ENCODE measurements around the gene FRY.

FRY gene

GRCh38 chr13:32164622-32165268, 133.2 kb downstream of the FRY start:
- no peak for TF ChIP-seq EZH2phosphoT487 (IDR thresholded peaks at IDR 0.05; ENCODE audit: borderline replicate concordance)
- peak; percentile 86 for TF ChIP-seq CTCF (conservative IDR thresholded peaks at IDR 0.05; ENCODE audit: low read length)
- no peak overlapping the region for H3K9ac ChIP-seq (ENCODE audit: low read depth, low read length, poor library complexity, severe bottlenecking)
- no peaks in the 10 kb centered on the region for H3K79me2 ChIP-seq (ENCODE audit: insufficient read depth, low read length)
- H3K4me1 ChIP-seq (ENCODE audit: insufficient read depth, low read length, poor library complexity, severe bottlenecking) = peaks cover 8% of the 10 kb centered on the region
- no peaks in the 10 kb centered on the region for H3F3A ChIP-seq (ENCODE audit: low read depth)
- H3K4me3 ChIP-seq (ENCODE audit: low read length, poor library complexity, severe bottlenecking) = no peak overlapping the region
- no peak overlapping the region for H3K4me2 ChIP-seq (ENCODE audit: low read depth, low read length, poor library complexity, severe bottlenecking)
- no peaks in the 10 kb centered on the region for H4K20me1 ChIP-seq (ENCODE audit: insufficient read depth, low read length, poor library complexity, severe bottlenecking)
- H3K9me2 ChIP-seq (replicated peaks; ENCODE audit: low read depth, low read length) = no peaks in the 10 kb centered on the region
- peak overlapping the region; percentile 96 for H2AFZ ChIP-seq (ENCODE audit: low read length)
- H3K36me3 ChIP-seq (ENCODE audit: insufficient read depth, low read length) = no peaks in the 10 kb centered on the region
- no peaks in the 10 kb centered on the region for H3K27me3 ChIP-seq (ENCODE audit: insufficient read depth, low read length, poor library complexity, severe bottlenecking)
- no peaks in the 10 kb centered on the region for H3K9me3 ChIP-seq (ENCODE audit: insufficient read depth, low read depth, low read length)

- H3K4me2 ChIP-seq (ENCODE audit: low read depth, low read length, poor library complexity, severe bottlenecking) = no peak overlapping the region
Measured at GRCh38 chr13:32165796-32166195, 134.2 kb downstream of the FRY start.

GRCh38 chr13:32168131-32168530, 136.6 kb downstream of the FRY start:
- TF ChIP-seq CTCF (conservative IDR thresholded peaks at IDR 0.05; ENCODE audit: low read length) (no peak), EZH2phosphoT487 (IDR thresholded peaks at IDR 0.05; ENCODE audit: borderline replicate concordance) (no peak)
- Histone ChIP-seq H3K4me2 (ENCODE audit: low read depth, low read length, poor library complexity, severe bottlenecking) (no peak overlapping the region), H3K4me3 (ENCODE audit: low read length, poor library complexity, severe bottlenecking) (no peak overlapping the region), H3K9me2 (replicated peaks; ENCODE audit: low read depth, low read length) (no peaks in the 10 kb centered on the region), H3K9me3 (ENCODE audit: insufficient read depth, low read depth, low read length) (no peaks in the 10 kb centered on the region), H3K9ac (ENCODE audit: low read depth, low read length, poor library complexity, severe bottlenecking) (no peak overlapping the region), H3K27me3 (ENCODE audit: insufficient read depth, low read length, poor library complexity, severe bottlenecking) (no peaks in the 10 kb centered on the region), H4K20me1 (ENCODE audit: insufficient read depth, low read length, poor library complexity, severe bottlenecking) (no peaks in the 10 kb centered on the region), H3F3A (ENCODE audit: low read depth) (no peaks in the 10 kb centered on the region), H3K36me3 (ENCODE audit: insufficient read depth, low read length) (no peaks in the 10 kb centered on the region), H3K79me2 (ENCODE audit: insufficient read depth, low read length) (no peaks in the 10 kb centered on the region), H2AFZ (ENCODE audit: low read length) (no peak overlapping the region), H3K4me1 (ENCODE audit: insufficient read depth, low read length, poor library complexity, severe bottlenecking) (peaks cover 4% of the 10 kb centered on the region)

More at GRCh38 chr13:32165796-32166195, 134.2 kb downstream of the FRY start:
- H3K79me2 ChIP-seq (ENCODE audit: insufficient read depth, low read length) = no peaks in the 10 kb centered on the region
- H3K9me2 ChIP-seq (replicated peaks; ENCODE audit: low read depth, low read length) = no peaks in the 10 kb centered on the region
- H3K9ac ChIP-seq (ENCODE audit: low read depth, low read length, poor library complexity, severe bottlenecking) = no peak overlapping the region
- H2AFZ ChIP-seq (ENCODE audit: low read length) = no peak overlapping the region
- peaks cover 8% of the 10 kb centered on the region for H3K4me1 ChIP-seq (ENCODE audit: insufficient read depth, low read length, poor library complexity, severe bottlenecking)
- no peaks in the 10 kb centered on the region for H3K36me3 ChIP-seq (ENCODE audit: insufficient read depth, low read length)
- H3K9me3 ChIP-seq (ENCODE audit: insufficient read depth, low read depth, low read length) = no peaks in the 10 kb centered on the region
- H3K4me3 ChIP-seq (ENCODE audit: low read length, poor library complexity, severe bottlenecking) = no peak overlapping the region
- no peak for TF ChIP-seq CTCF (conservative IDR thresholded peaks at IDR 0.05; ENCODE audit: low read length)
- no peak for TF ChIP-seq EZH2phosphoT487 (IDR thresholded peaks at IDR 0.05; ENCODE audit: borderline replicate concordance)
- no peaks in the 10 kb centered on the region for H3K27me3 ChIP-seq (ENCODE audit: insufficient read depth, low read length, poor library complexity, severe bottlenecking)
- no peaks in the 10 kb centered on the region for H4K20me1 ChIP-seq (ENCODE audit: insufficient read depth, low read length, poor library complexity, severe bottlenecking)
- no peaks in the 10 kb centered on the region for H3F3A ChIP-seq (ENCODE audit: low read depth)
